Trophoblast cell (in vitro differentiated cells and primary cell): ENCODE data around the gene SLC23A2.
A peak's percentile ranks its signal among the peaks of the same experiment; 100 is the strongest.
"Not testable (repeated sequence)": the region's sequence is repeated elsewhere in the genome, so short reads cannot be mapped to it uniquely, and the experiment has no call there.

Experiments
- DNase-seq, 2 donors: peaks; one replicate each; pipeline ENCODE4 v3.0.0-alpha.2; 2016
- H2AFZ ChIP-seq: 2 replicates; pipeline ENCODE4 v1.6.1; 2013; ENCODE audit warnings: low read length, moderate library complexity, mild to moderate bottlenecking; ENCODE audit not compliant: insufficient read depth, poor library complexity
- H2AK5ac ChIP-seq: 2 replicates; pipeline ENCODE4 v1.6.1; 2013; ENCODE audit warnings: mild to moderate bottlenecking, low read length
- H2BK120ac ChIP-seq: 2 replicates; pipeline ENCODE4 v1.6.1; 2013; ENCODE audit warnings: low read length, mild to moderate bottlenecking, moderate library complexity; ENCODE audit not compliant: insufficient read depth, poor library complexity
- H2BK12ac ChIP-seq: 2 replicates; pipeline ENCODE4 v1.6.1; 2013; ENCODE audit warnings: mild to moderate bottlenecking, low read length, moderate library complexity
- H2BK5ac ChIP-seq: 2 replicates; pipeline ENCODE4 v1.6.1; 2013; ENCODE audit warnings: low read length, low read depth, moderate library complexity, mild to moderate bottlenecking; ENCODE audit not compliant: poor library complexity
- H3K14ac ChIP-seq: 2 replicates; pipeline ENCODE4 v1.6.1; 2013; ENCODE audit warnings: mild to moderate bottlenecking, low read length
- H3K18ac ChIP-seq: 2 replicates; pipeline ENCODE4 v1.6.1; 2013; ENCODE audit warnings: mild to moderate bottlenecking, low read length
- H3K23ac ChIP-seq: 2 replicates; pipeline ENCODE4 v1.6.1; 2013; ENCODE audit warnings: low read length
- H3K27ac ChIP-seq: 2 replicates; pipeline ENCODE4 v1.5.1; 2013; ENCODE audit warnings: low read depth, mild to moderate bottlenecking, inconsistent platforms, low read length, moderate library complexity
- H3K27me3 ChIP-seq: 2 replicates; pipeline ENCODE4 v1.6.1; 2013; ENCODE audit warnings: inconsistent platforms, mild to moderate bottlenecking, low read length, moderate library complexity; ENCODE audit not compliant: insufficient read depth
- H3K36me3 ChIP-seq, 2 experiments: 1 replicate in 1 of 2; 2 replicates in 1 of 2; pipeline ENCODE4 v1.6.1; 2013; ENCODE audit warnings: low read length in 2 of 2, mild to moderate bottlenecking in 2 of 2, moderate library complexity in 1 of 2; ENCODE audit not compliant: insufficient read depth in 2 of 2, control insufficient read depth in 1 of 2
- H3K4ac ChIP-seq: 2 replicates; pipeline ENCODE4 v1.6.1; 2013; ENCODE audit warnings: low read depth, mild to moderate bottlenecking, low read length, moderate library complexity
- H3K4me1 ChIP-seq, 2 experiments: 1 replicate in 1 of 2; 2 replicates in 1 of 2; pipeline ENCODE4 v1.6.1; 2013; ENCODE audit warnings: low read length in 2 of 2, mild to moderate bottlenecking in 2 of 2, moderate library complexity in 1 of 2; ENCODE audit not compliant: insufficient read depth in 2 of 2, control insufficient read depth in 1 of 2
- H3K4me2 ChIP-seq: 2 replicates; pipeline ENCODE4 v1.6.1; 2013; ENCODE audit warnings: inconsistent platforms, mild to moderate bottlenecking, low read length, moderate library complexity
- H3K4me3 ChIP-seq: 2 replicates; pipeline ENCODE4 v1.5.1; 2013; ENCODE audit warnings: mild to moderate bottlenecking, low read depth, low read length, inconsistent platforms
- H3K79me1 ChIP-seq: one replicate; pipeline ENCODE4 v1.6.1; 2013; ENCODE audit warnings: low read length
- H3K79me2 ChIP-seq: 2 replicates; pipeline ENCODE4 v1.6.1; 2013; ENCODE audit warnings: low read length, mild to moderate bottlenecking; ENCODE audit not compliant: control insufficient read depth, insufficient read depth, poor library complexity
- H3K9ac ChIP-seq: 2 replicates; pipeline ENCODE4 v1.6.1; 2013; ENCODE audit warnings: mild to moderate bottlenecking, low read length
- H3K9me3 ChIP-seq: 2 replicates; pipeline ENCODE4 v1.6.1; 2013; ENCODE audit warnings: low read depth, mild to moderate bottlenecking, control low read depth, inconsistent platforms, low read length; ENCODE audit not compliant: insufficient read depth
- H4K12ac ChIP-seq: 2 replicates; pipeline ENCODE4 v1.6.1; 2013; ENCODE audit warnings: low read depth, mild to moderate bottlenecking, low read length, moderate library complexity
- H4K8ac ChIP-seq: 2 replicates; pipeline ENCODE4 v1.6.1; 2013; ENCODE audit warnings: low read depth, mild to moderate bottlenecking, low read length, moderate library complexity
- H4K91ac ChIP-seq: one replicate; pipeline ENCODE4 v1.6.1; 2013; ENCODE audit warnings: low read depth, mild to moderate bottlenecking, low read length, moderate library complexity
- WGBS: extraction: QIAGEN DNeasy Blood & Tissue Kit; methylation state at CpG from one replicate; pipeline ENCODE4 v1.1.7; 2013; ENCODE audit warnings: missing lambda C conversion rate; ENCODE audit not compliant: insufficient read length, insufficient coverage; ENCODE audit errors: extremely low coverage; 5-methylcytosine and 5-hydroxymethylcytosine counted together

SLC23A2 gene

DNA sequence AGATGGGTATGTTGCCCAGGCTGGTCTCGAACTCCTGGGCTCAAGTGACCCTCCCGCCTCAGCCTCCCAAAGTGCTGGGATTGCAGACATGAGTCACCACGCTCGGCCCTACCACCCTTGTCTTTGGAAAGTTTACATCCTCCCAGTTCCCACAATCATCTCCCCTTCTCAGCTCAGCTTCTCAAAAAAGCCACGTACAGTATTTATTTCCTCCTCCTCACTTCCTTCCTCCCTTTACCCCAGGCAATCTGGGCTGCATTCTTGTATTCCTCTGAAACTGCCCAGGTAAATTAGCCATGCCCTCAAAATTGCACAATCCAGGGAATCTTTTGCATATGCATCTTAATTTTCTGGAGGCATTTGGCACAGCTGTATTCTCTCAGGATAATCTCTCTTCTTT, 7.4 kb upstream of the SLC23A2 start:
- Histone ChIP-seq H3K27me3 (no peaks in the 10 kb centered on the region), H2BK120ac (no peak overlapping the region), H2AFZ (no peak overlapping the region), H4K12ac (no peak overlapping the region), H4K8ac (no peak overlapping the region), H3K4me2 (no peak overlapping the region), H2BK5ac (no peak overlapping the region), H3K79me2 (no peaks in the 10 kb centered on the region), H3K9ac (no peak overlapping the region), H4K91ac (no peak overlapping the region), H3K14ac (no peak overlapping the region), H3K36me3 (no peaks in the 10 kb centered on the region), H3K4me1 (peaks cover 5 to 7% of the 10 kb centered on the region in 2 experiments), H3K4ac (no peak overlapping the region), H2BK12ac (no peak overlapping the region), H3K9me3 (no peaks in the 10 kb centered on the region), H3K18ac (no peak overlapping the region), H2AK5ac (no peak overlapping the region), H3K79me1 (no peaks in the 10 kb centered on the region), H3K4me3 (no peak overlapping the region), H3K27ac (no peak overlapping the region), H3K23ac (no peak overlapping the region)
- WGBS = no CpG with 5 or more reads among the region's 5 CpGs
- peak in 1 of 2 donors; percentile 70 for DNase-seq

DNA sequence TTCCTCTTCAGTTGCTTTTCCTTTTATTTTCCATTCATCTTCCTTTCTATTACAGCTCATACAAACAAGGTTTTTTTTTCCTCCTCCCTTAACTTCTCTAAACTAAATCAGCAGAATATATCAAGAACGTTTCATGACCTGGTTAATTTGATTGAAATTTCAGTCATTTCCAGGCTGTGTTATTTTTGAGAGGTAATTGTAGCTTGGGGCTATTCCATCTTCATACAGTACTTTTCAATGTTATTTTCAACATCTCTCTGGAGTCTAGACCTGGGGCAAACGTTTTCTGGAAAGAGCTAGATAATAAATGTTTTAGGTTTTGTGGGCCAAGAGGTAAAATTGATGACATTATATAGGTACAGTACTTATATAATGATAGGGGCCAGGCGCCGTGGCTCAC, 4.0 kb upstream of the SLC23A2 start:
- Histone ChIP-seq H3K4me3 (no peak overlapping the region), H4K8ac (no peak overlapping the region), H3K14ac (no peak overlapping the region), H3K4ac (no peak overlapping the region), H3K23ac (no peak overlapping the region), H3K27ac (no peak overlapping the region), H2BK5ac (no peak overlapping the region), H2AFZ (no peak overlapping the region), H3K9me3 (no peaks in the 10 kb centered on the region), H2BK120ac (no peak overlapping the region), H3K79me2 (peaks cover 5% of the 10 kb centered on the region), H2BK12ac (no peak overlapping the region), H3K4me1 (peaks cover 17 to 18% of the 10 kb centered on the region in 2 experiments), H3K79me1 (peaks cover 5% of the 10 kb centered on the region), H3K9ac (no peak overlapping the region), H3K36me3 (no peaks in the 10 kb centered on the region), H3K27me3 (no peaks in the 10 kb centered on the region), H3K18ac (no peak overlapping the region), H4K12ac (no peak overlapping the region), H3K4me2 (no peak overlapping the region), H2AK5ac (no peak overlapping the region), H4K91ac (no peak overlapping the region)
- no peak for DNase-seq
- WGBS = no CpG with 5 or more reads among the region's 4 CpGs

DNA sequence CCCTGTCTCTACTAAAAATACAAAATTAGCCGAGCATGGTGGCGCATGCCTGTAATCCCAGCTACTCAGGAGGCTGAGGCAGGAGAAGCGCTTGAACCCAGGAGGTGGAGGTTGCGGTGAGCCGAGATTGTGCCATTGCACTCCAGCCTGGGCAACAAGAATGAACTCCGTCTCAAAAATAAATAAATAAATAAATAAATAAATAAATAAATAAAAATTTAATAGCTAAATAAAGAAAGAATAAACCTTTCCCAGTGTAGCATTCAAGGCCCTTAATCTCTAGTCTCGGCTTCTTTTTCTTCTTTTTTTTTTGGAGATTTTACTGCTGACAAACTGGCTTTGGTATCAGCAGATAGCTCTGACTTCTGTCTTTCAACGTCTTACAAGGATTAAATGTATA, 3.5 kb upstream of the SLC23A2 start:
- not testable (repeated sequence) for H3K36me3 ChIP-seq, H3K4me2 ChIP-seq, H3K4ac ChIP-seq, H3K14ac ChIP-seq, H3K27me3 ChIP-seq, H2AK5ac ChIP-seq, H3K4me3 ChIP-seq, H2BK5ac ChIP-seq, H3K79me2 ChIP-seq, H3K23ac ChIP-seq, H2BK120ac ChIP-seq, H3K27ac ChIP-seq, H3K18ac ChIP-seq, H4K91ac ChIP-seq, H3K9me3 ChIP-seq, DNase-seq, H4K8ac ChIP-seq, H4K12ac ChIP-seq, H2BK12ac ChIP-seq, H3K9ac ChIP-seq, H2AFZ ChIP-seq, H3K79me1 ChIP-seq
- peaks cover 18 to 23% of the 10 kb centered on the region in 2 experiments for H3K4me1 ChIP-seq
- WGBS = no CpG with 5 or more reads among the region's 8 CpGs

DNA sequence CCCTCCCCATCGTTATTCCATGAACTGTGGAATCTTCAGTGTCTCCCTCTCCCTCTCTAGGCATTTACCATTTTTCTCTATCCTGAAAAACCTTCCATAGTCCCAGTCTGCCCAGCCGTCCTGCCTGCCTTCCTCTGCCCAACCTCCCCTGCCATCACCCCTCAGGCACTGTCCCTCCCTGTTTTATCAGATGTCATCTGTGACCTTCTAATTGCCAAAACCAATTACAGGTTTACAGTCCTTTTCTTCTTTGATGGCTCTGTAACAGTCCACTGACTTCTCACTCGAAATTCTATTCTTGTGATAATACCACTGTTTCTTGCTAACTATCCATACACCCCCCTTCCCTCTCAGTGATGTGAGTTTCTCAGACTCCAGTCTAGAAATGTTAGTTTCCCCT, 2.3 kb upstream of the SLC23A2 start:
- Histone ChIP-seq H4K8ac (no peak overlapping the region), H3K9me3 (no peaks in the 10 kb centered on the region), H3K4me1 (peaks cover 18 to 25% of the 10 kb centered on the region in 2 experiments), H3K27ac (no peak overlapping the region), H3K23ac (no peak overlapping the region), H3K27me3 (no peaks in the 10 kb centered on the region), H2AFZ (no peak overlapping the region), H4K91ac (no peak overlapping the region), H3K14ac (no peak overlapping the region), H3K79me1 (peaks cover 5% of the 10 kb centered on the region), H3K79me2 (peaks cover 5% of the 10 kb centered on the region), H2BK120ac (no peak overlapping the region), H3K18ac (no peak overlapping the region), H3K4me3 (no peak overlapping the region), H2AK5ac (no peak overlapping the region), H4K12ac (no peak overlapping the region), H3K36me3 (no peaks in the 10 kb centered on the region), H2BK5ac (no peak overlapping the region), H3K4me2 (no peak overlapping the region), H3K4ac (no peak overlapping the region), H2BK12ac (no peak overlapping the region), H3K9ac (no peak overlapping the region)
- WGBS = no CpG with 5 or more reads among the region's 3 CpGs
- DNase-seq = no peak
